Gastroesophageal sphincter (tissue), 3 donors: ENCODE measurements around the gene RAB11FIP5.

Source experiments
- CTCF ChIP-seq, 4 experiments: fragments of 200-600 bp in 2 of 4; fragments of 450-650 bp in 2 of 4; sonication (generic) in 1 of 4; IDR thresholded peaks; one replicate each; pipeline ENCODE4 v1.5.1; 2017 to 2019; ENCODE audit warnings: antibody characterized with exemption in 4 of 4, mild to moderate bottlenecking in 2 of 4, moderate library complexity in 2 of 4
- POLR2AphosphoS5 ChIP-seq: sonication (generic); formaldehyde crosslinking; IDR thresholded peaks from one replicate; pipeline ENCODE4 v1.6.1; 2017; ENCODE audit warnings: antibody characterized with exemption

GRCh38 chr2:73077424-73077795, 35.3 kb downstream of the RAB11FIP5 start:
- TF ChIP-seq CTCF (IDR thresholded peaks at IDR 0.05) (no peak), POLR2AphosphoS5 (no peak)
